ENCODE data around the gene IL34.

Gene IL34

GRCh38 chr16:70701596-70701995 is 55.2 kb downstream of the IL34 start:
- Histone ChIP-seq H3K36me3 (ENCODE audit: insufficient read depth, low read length) (no peaks in the 10 kb centered on the region; the same call in 1 of the 2 replicates), H3K79me2 (ENCODE audit: insufficient read depth, low read length) (no peaks in the 10 kb centered on the region), H4K20me1 (ENCODE audit: insufficient read depth, low read length) (no peaks in the 10 kb centered on the region), H3F3A (ENCODE audit: insufficient read depth, low read length) (no peaks in the 10 kb centered on the region), H3K9me3 (ENCODE audit: low read length) (no peaks in the 10 kb centered on the region), H3K9ac (ENCODE audit: low read length) (no peak overlapping the region), H3K27me3 (ENCODE audit: insufficient read depth, low read length) (no peaks in the 10 kb centered on the region), H3K4me1 (ENCODE audit: insufficient read depth, low read length, severe bottlenecking) (no peaks in the 10 kb centered on the region), H3K27ac (ENCODE audit: low read depth, low read length, poor library complexity, severe bottlenecking) (no peak overlapping the region), H2AFZ (ENCODE audit: low read length) (no peak overlapping the region), H3K4me2 (ENCODE audit: low read length) (no peak overlapping the region), H3K9me2 (ENCODE audit: low read depth, low read length) (no peaks in the 10 kb centered on the region), H3K4me3 (ENCODE audit: low read depth, low read length, poor library complexity, severe bottlenecking) (no peak overlapping the region)
- TF ChIP-seq EZH2 (IDR thresholded peaks at IDR 0.05; ENCODE audit: borderline replicate concordance, low read length) (no peak), CTCF (IDR thresholded peaks at IDR 0.05; ENCODE audit: low read length) (no peak)

DNA sequence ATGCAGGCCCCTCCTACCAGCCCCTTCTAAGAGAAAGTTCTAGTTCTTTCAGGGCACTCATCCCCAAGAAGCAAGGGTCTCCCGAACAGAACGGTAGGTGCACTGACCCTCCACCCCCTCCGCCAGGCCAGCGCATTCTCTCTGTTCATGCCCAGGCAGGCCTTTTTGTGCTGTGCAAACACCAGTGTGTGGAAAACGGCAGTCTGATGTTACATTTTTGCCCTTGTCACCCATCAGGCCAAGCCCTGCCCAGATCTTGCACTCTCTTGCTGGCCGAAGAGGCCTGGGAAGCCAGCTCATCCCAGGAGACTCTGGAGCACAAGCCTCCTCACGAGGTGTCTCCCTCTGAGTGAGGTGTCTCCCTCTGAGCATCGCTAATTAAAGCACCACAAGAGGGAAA is 55.6 kb downstream of the IL34 start:
- H3K9me3 ChIP-seq (ENCODE audit: low read length): no peaks in the 10 kb centered on the region
- H3K9me2 ChIP-seq (ENCODE audit: low read depth, low read length): no peaks in the 10 kb centered on the region
- H3F3A ChIP-seq (ENCODE audit: insufficient read depth, low read length): no peaks in the 10 kb centered on the region
- no peaks in the 10 kb centered on the region for H3K79me2 ChIP-seq (ENCODE audit: insufficient read depth, low read length)
- no peak overlapping the region for H3K4me3 ChIP-seq (ENCODE audit: low read depth, low read length, poor library complexity, severe bottlenecking)
- no peaks in the 10 kb centered on the region for H3K27me3 ChIP-seq (ENCODE audit: insufficient read depth, low read length)
- no peak overlapping the region for H3K4me2 ChIP-seq (ENCODE audit: low read length)
- H3K27ac ChIP-seq (ENCODE audit: low read depth, low read length, poor library complexity, severe bottlenecking): no peak overlapping the region
- no peaks in the 10 kb centered on the region; the same call in 1 of the 2 replicates for H3K36me3 ChIP-seq (ENCODE audit: insufficient read depth, low read length)
- no peaks in the 10 kb centered on the region for H4K20me1 ChIP-seq (ENCODE audit: insufficient read depth, low read length)
- H2AFZ ChIP-seq (ENCODE audit: low read length): no peak overlapping the region
- TF ChIP-seq CTCF (IDR thresholded peaks at IDR 0.05; ENCODE audit: low read length) (no peak), EZH2 (IDR thresholded peaks at IDR 0.05; ENCODE audit: borderline replicate concordance, low read length) (no peak)
- H3K4me1 ChIP-seq (ENCODE audit: insufficient read depth, low read length, severe bottlenecking): no peaks in the 10 kb centered on the region
- H3K9ac ChIP-seq (ENCODE audit: low read length): no peak overlapping the region

- Histone ChIP-seq H3K36me3 (ENCODE audit: insufficient read depth, low read length) (no peaks in the 10 kb centered on the region; the same call in 1 of the 2 replicates), H3K9ac (ENCODE audit: low read length) (no peak overlapping the region), H3K9me2 (ENCODE audit: low read depth, low read length) (no peaks in the 10 kb centered on the region), H3K27ac (ENCODE audit: low read depth, low read length, poor library complexity, severe bottlenecking) (no peak overlapping the region), H3F3A (ENCODE audit: insufficient read depth, low read length) (no peaks in the 10 kb centered on the region), H3K9me3 (ENCODE audit: low read length) (no peaks in the 10 kb centered on the region), H3K27me3 (ENCODE audit: insufficient read depth, low read length) (no peaks in the 10 kb centered on the region), H4K20me1 (ENCODE audit: insufficient read depth, low read length) (no peaks in the 10 kb centered on the region), H3K4me2 (ENCODE audit: low read length) (no peak overlapping the region), H2AFZ (ENCODE audit: low read length) (no peak overlapping the region), H3K4me3 (ENCODE audit: low read depth, low read length, poor library complexity, severe bottlenecking) (no peak overlapping the region), H3K79me2 (ENCODE audit: insufficient read depth, low read length) (no peaks in the 10 kb centered on the region), H3K4me1 (ENCODE audit: insufficient read depth, low read length, severe bottlenecking) (no peaks in the 10 kb centered on the region)
- TF ChIP-seq EZH2 (IDR thresholded peaks at IDR 0.05; ENCODE audit: borderline replicate concordance, low read length) (no peak), CTCF (IDR thresholded peaks at IDR 0.05; ENCODE audit: low read length) (no peak)
These were observed 56.3 kb downstream of the IL34 start for GRCh38 chr16:70702624-70703023.

All from OCI-LY1 (cell line).